MG63 (cell line): ENCODE data around the gene FAM193A. TPM values are rescaled to one million over a fixed set of nuclear protein-coding genes. Genes with fewer than 3 reads are reported as not detected.
"Not testable (repeated sequence)": the region's sequence is repeated elsewhere in the genome, so short reads cannot be mapped to it uniquely, and the experiment has no call there.

Experiments used
- DNase-seq: peaks from one replicate; pipeline ENCODE4 v3.0.0-alpha.2; 2020
- H3K27me3 ChIP-seq: fragments of 250-450 bp; sonication (Bioruptor Pico); 2 replicates; pipeline ENCODE4 v1.5.1; 2020; ENCODE audit warnings: mild to moderate bottlenecking, moderate library complexity
- H3K36me3 ChIP-seq: fragments of 250-450 bp; sonication (Bioruptor Pico); 2 replicates; pipeline ENCODE4 v1.5.1; 2020; ENCODE audit warnings: mild to moderate bottlenecking, moderate library complexity
- H3K4me3 ChIP-seq: fragments of 250-450 bp; sonication (Bioruptor Pico); 2 replicates; pipeline ENCODE4 v1.5.1; 2020; ENCODE audit warnings: mild to moderate bottlenecking, moderate library complexity
- H3K9me3 ChIP-seq: fragments of 250-450 bp; sonication (Bioruptor Pico); 2 replicates; pipeline ENCODE4 v1.5.1; 2020; ENCODE audit warnings: mild to moderate bottlenecking, moderate library complexity
- total RNA-seq: library from RNA; depleted of rRNA; stranded (reverse); fragments of >200 nt; shearing (Covaris generic); gene quantifications from 2 replicates; pipeline ENCODE4 v1.2.3, GENCODE V29; 2014; ENCODE audit warnings: low replicate concordance; rRNA removed

The FAM193A gene
- total RNA-seq, 1 experiment from 2014 or later, result 7.3 TPM

GRCh38 chr4:2771264-2771663, 234.8 kb downstream of the FAM193A start:
- Histone ChIP-seq H3K27me3 (no peaks in the 10 kb centered on the region), H3K4me3 (no peak overlapping the region), H3K36me3 (no peaks in the 10 kb centered on the region), H3K9me3 (no peaks in the 10 kb centered on the region)
- DNase-seq, result no peak

GRCh38 chr4:2780643-2781042, 244.2 kb downstream of the FAM193A start:
- H3K36me3 ChIP-seq, H3K27me3 ChIP-seq, DNase-seq, H3K9me3 ChIP-seq, H3K4me3 ChIP-seq: not testable (repeated sequence)

GRCh38 chr4:2781911-2782310, 245.5 kb downstream of the FAM193A start:
- Histone ChIP-seq H3K4me3 (no peak overlapping the region), H3K36me3 (no peaks in the 10 kb centered on the region), H3K27me3 (no peaks in the 10 kb centered on the region), H3K9me3 (no peaks in the 10 kb centered on the region)
- no peak for DNase-seq

Other genes starting within 250 kb of the FAM193A start
- gene ZFYVE28, start 118.0 kb upstream of the FAM193A start, total RNA-seq, result 1.5 and 3.1 TPM in 2 replicates
- not detected in 2 replicates for gene CFAP99, start 117.7 kb upstream of the FAM193A start, total RNA-seq
- gene RNF4, start 67.5 kb upstream of the FAM193A start, total RNA-seq, result 39.8 and 44.8 TPM in 2 replicates
- gene TNIP2, start 219.7 kb downstream of the FAM193A start, total RNA-seq, result 32.5 and 78.0 TPM in 2 replicates